Measurements from ENCODE around the gene MEIKIN.

MEIKIN gene, protein sequence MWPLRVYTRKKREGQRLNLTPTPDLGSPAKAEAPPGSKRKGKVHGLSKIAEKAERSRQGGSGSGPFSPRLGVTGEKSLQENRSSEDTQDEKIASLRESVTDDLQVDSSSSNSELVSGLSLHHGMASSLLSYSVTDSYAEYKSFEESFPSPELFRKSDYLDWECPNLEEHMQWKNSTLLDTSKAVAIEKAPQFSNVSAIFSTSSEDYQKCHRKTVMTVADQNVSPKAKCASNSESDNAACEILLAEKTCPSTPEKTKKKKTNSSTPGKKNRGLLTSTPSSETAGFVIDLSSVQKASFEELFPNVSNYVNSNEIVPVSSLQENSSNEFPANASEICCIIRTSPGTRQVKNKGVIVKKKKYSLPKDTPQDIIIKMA

DNA sequence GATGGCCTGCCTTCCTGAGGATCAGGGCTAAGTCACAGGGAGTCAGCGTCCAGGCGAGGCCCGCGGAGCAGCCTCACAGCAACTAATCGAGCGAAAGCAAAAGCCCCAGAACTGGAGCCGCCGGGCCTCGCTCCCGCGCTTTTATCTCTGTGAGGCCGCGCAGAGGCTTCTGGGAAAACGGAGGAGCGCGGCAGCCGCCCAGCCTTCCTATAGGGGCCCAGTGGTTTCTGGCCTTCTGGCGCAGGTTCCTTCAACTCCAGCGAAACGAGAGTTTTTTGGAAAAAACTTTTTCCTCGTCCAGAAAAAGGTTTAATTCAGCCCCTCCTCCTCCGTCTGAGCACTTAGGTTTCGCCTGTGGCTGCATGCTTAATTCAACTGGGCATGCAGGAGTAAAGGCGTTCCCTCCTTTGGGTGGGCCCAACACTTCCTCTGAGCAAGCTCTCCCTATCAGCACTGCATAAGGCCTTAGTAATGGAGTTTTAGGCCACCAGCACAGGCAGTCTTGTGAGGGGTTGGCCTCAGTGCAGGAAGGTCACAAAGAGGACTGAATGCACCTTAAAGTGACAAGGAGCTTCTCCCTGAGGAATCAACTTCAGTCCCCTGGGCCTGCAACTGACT is at the start of gene MEIKIN:
Gene MEIKIN (minus strand): TSS at position 113 of the 618 bp plus-strand sequence. CDS start 158 bp downstream, outside the sequence.
- DNase-seq: no peak

GRCh38 chr5:131994533-131995226 is 49.2 kb upstream of the MEIKIN start:
- no peak for DNase-seq

DNA sequence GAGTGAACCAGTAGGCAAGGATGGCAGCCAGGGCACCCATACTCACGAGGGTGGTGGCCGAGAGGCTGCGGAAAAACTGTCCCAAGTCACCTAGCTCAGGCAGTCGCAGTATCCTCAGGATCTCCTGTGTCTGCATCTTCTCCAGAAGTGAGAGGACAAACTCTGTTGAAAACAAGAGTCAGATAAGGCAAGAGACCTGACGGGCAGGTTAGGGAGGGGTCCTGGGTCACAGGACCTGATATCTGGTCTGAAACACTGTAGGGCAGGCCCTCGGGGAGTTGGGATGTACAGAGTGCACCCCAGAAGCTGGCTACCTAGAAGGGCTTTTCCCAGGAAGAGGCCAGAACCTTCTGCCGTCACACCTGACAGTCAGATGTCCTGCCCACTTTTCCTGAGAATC is 48.6 kb upstream of the MEIKIN start:
- no peak for DNase-seq

DNA sequence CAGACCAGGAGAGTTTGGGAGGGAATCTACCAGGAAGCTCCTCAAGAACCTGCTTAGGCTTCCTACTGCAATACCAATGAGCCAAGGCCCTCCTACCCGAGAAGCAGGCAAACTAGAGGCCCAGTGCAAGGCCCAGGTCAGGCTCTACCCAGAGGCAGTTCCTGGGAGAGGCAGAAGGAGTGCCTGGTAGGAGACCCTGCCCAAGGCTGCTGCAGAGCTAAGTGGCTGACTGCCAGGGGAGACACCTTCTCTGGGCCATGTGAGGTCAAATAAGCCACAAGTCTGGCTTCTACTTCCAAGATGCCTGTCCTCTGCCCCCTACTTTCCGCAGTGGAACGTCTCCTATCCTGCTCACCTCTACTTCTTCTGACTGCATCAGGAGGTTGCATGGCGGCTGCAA is 48.2 kb upstream of the MEIKIN start:
- DNase-seq: no peak

GRCh38 chr5:131992370-131992769 is 46.9 kb upstream of the MEIKIN start:
- no peak for DNase-seq

DNA sequence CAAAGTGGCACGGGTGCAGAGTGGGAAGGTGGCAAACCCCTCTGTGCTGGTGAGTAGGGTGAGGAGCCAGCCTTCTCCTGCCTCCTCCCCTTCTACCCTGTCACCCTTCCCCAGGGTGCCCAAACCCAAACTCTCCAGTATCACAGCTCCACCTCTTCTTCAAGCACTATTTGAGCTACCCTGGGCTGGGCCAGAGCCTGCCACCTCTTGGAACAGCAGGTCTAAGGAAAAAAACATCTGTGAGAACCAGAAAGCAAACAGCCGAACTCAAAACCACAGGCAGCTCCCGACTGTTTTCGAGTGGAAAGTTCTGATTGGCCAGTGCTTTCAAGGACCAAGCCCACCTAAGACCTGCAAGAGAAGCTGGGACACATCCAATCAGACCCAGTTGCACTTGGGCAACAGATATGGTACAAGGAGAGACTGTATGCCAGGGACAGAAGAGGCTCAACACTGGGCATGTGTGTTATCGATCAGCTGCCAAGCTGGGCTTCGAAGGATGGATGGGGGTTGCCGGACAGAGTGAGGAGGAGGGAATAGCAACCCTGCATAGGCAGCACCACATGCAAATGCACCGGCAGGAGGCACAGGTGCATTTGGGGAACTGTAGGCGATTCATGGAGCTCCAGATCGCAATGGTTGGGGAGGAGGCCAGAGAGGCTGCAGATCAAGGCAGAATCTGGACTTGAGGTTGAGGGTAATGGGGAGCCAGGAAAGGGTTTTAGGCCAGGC is 46.3 kb upstream of the MEIKIN start:
- DNase-seq: no peak

DNA sequence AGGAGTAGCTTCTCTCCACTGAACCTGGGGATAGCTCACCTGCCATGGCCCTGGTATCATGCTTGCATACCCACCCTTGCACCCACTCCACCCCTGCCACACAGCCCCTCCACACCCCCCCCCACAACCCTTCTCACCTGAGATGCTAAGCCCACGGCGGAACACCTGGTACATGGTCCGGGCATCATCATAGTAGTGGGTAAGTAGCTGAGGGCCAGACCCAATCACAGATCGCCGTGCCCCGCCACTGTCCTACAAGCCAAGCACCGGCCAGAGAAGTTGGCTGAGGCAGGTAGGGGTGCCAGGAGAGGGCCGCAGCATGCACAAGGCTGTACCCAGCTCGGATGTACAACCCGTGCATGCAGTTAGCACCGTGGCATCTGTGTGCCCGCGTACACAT is 45.3 kb upstream of the MEIKIN start:
- DNase-seq: no peak

GRCh38 chr5:131988601-131989000 is 43.1 kb upstream of the MEIKIN start:
- no peak for DNase-seq

DNA sequence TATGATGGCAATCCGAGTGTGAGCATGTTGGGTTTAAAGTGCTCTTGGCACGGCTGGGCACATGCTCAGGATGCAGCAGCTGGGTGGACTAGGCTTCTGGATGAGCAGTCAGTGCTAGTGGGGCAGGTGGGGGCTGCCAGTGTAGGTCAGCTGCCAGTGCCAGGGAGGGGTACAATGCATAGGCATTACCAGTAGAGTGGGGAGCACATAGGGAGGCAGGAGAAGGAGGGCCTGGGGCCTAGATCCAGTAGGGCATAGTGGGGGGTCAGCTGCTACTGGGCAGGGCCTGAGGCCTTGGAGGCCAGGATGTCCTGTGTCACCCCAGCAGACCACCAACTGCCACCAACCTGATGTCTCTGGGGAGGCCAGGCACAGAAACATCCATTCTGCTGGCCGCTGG is 41.8 kb upstream of the MEIKIN start:
- no peak for DNase-seq

- no peak for DNase-seq
Measured at GRCh38 chr5:131986161-131986912, 40.9 kb upstream of the MEIKIN start.

DNA sequence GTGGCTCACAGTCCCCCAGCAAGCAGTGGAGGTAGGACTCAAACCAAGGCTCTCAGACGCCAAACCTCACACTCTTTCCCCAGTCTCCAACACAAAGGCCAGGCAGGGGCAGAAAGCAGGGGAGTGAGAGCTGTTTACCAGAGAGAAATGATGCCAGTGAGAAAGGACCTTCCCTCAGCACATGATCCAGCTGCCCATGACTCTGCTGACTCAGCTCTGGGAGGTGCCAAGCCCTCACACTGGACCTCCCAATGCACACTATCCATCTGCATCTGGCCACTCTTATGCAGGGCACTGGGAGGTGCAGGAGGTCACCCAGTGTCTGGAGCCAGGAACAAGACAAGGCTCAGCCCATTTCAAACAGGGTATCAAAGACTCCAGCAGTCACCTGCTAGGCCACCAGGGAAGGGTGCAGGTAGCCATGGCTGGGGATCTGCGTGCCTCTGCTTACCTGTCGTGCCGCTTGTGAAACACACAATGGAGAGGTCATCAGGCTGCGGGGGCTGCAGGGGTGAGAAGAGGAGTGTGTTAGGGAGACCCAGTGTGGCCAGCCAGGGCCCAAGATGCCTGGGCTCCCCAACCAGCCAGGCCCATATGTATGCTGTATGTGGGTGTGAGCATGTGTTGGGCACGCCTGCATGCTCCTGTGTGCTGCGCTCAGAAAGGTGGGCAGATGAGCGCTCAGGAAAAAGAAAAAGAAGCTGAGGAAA is 39.6 kb upstream of the MEIKIN start:
- no peak for DNase-seq

GRCh38 chr5:131983244-131983771 is 37.8 kb upstream of the MEIKIN start:
- DNase-seq: no peak

- no peak for DNase-seq
Measured at GRCh38 chr5:131981516-131981915, 36.1 kb upstream of the MEIKIN start.

DNA sequence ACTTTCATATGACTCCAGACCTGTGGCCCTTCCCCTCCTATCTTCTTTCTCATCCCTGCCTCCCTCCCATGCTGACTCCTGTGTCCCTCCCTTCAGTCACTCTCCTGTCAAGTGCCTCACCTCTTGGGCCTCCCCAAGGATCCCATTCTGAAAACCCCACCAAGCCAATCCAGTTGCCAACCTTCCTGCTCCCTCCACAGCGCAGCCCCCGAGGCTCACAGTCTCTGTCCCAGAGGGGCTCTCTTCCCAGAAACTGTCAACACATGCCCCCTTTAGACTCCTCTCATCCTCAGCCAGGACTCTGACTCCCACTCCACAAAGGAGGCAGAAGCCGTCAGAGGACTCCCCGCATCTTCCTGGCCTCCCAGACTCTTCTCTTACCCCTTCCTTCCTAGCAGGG is 35.2 kb upstream of the MEIKIN start:
- DNase-seq: no peak

DNA sequence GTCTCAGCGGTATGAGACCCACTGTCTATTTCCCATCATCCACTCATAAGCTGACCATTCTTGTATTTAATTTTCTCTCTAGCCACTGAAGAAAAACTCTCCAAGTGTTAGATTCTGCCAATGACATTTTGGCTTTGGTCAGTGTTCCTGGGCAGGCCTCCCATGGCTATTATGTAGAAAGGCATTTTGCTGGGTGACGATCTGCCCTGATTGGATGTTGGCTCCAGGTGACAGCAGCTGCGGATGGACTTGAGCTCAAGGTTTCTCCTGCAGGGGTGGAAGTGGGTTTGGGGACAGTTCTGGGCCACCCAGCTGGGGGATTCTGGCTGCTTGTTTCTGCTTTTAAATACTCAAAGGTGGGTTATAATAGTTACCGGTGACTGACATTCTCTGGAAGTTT is 34.4 kb upstream of the MEIKIN start:
- DNase-seq: no peak

- DNase-seq: no peak
Measured at GRCh38 chr5:131977212-131977604, 31.7 kb upstream of the MEIKIN start.

DNA sequence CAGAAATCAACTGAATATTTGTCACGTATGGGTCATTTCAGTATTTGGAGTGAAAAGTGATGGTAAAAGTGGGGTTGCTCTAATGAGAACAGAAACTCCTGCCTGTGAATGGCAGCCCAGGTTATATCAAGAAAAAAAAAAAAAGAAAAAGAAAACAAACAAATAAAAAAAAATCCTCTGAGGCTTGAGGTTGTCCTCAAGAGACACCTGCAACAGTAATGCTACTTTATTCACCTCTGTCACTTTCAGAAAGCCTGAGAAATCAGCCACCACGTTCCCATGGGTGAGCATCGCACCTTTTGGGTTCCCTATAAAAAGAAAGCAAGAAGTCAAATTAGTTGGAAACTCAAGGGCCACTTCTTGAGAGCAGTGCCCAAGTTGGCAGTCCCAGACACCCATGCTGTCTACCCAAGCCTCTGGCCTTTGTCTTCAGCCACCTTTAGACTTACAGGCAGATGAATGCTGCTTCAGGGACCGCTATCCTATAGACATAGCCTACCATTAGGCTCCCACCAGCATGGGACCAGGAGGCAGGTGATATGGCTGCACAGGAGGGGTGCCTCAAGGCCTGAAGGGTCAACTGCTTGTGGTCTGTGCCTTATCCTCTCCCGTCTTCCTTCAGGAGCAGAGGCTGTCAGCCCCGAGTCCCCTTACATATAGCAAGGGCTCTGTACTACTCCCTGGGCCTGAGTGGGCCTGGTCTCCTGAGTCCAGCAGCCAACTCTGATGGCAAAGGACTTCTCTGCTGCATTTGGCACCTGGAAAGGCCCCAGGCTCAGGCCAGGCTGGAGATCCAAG is 31.1 kb upstream of the MEIKIN start:
- no peak for DNase-seq

DNA sequence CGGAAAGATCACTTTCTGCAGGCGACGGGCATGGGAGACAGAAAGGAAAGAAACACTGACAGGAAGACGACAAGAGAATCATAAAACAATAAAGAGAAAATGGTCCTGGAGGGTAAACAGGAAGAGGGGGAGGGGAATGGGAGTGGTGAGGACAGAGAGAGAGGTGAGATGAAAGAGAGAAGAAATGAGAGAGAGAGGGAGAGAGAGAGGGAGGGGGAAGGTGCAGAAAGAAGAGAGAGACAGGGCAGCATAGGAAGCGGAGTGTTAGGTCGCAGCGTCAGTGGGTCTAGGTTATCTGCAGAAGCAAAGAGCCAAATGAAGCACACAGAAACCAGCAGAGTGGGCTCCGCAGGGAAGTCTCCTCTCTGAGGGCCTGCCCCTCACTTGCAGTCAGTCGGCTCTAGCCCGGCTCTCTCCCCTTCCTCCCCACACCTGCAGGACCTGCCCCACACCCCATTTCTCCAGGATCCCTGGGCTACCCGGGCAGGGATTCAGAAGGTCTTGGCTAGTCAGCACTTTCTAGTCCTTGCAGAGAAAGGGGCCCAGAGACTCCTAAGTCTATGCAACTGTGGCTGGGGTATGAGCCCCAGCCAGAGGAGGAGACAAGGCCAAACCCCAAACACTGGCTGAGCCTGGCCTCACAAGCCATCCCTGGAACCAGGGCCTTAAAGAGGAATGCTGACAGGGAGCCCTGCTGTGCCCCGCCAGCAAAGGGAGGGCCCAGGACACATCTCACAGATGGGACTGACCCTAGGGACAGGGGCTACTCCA is 29.7 kb upstream of the MEIKIN start:
- no peak for DNase-seq

DNA sequence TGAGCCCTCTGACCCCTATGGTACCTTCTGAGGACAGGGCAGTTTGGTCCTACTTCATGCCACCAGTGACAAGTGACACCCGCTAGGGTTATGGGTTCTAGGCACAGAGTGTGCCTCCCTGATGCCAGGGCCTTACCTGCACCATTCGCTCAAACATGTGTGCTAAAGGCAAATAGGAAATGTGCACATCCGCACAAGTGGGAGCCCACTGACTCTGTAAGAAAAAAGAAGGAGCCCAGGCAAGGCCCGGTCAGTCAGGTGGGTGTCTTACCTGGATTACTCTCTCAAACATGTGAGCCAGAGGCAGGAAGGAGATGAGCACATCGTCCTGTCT is 29.1 kb upstream of the MEIKIN start:
- no peak for DNase-seq

DNA sequence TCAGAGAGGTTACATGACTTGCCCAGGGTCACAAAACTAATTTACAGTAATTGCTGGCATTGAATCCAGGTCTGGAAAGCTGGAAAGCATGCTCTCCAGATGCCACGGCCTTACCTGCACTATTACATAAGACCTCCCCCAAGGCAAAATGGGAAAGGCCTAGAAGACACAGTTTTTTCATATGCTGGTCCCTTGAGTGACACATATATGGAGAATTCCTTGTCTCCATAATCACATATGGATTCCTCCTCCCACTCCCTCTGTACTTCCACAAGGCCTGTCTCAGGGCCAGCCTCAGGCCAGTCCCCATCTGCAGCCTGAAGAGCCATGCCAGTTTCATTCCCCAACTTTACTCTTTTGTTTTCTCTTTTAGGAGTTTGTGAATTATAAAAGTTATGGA is 28.6 kb upstream of the MEIKIN start:
- DNase-seq: no peak
